Measurements from ENCODE around the gene BBS9. TPM values are rescaled to one million over a fixed set of nuclear protein-coding genes. Genes with fewer than 3 reads are reported as not detected.

The BBS9 gene
- polyA plus RNA-seq, 1 donor from 2014 or later = 9.8 TPM

- Histone ChIP-seq H2AFZ (ENCODE audit: low read depth, low read length) (no peak overlapping the region), H3K27me3 (ENCODE audit: insufficient read depth, low read depth, low read length) (no peaks in the 10 kb centered on the region), H3K36me3 (ENCODE audit: insufficient read depth, low read length) (no peaks in the 10 kb centered on the region), H3K9ac (ENCODE audit: low read length) (no peak overlapping the region), H3K27ac (ENCODE audit: low read length) (no peak overlapping the region), H3K4me3 (ENCODE audit: low read length) (no peak overlapping the region), H4K20me1 (ENCODE audit: insufficient read depth) (no peaks in the 10 kb centered on the region), H3F3A (ENCODE audit: insufficient read depth, low read length, poor library complexity, severe bottlenecking) (no peaks in the 10 kb centered on the region), H3K4me2 (ENCODE audit: low read length) (no peak overlapping the region), H3K9me2 (ENCODE audit: insufficient read depth, low read length) (no peaks in the 10 kb centered on the region), H3K79me2 (replicated peaks; ENCODE audit: insufficient read depth, low read length) (peaks cover 21% of the 10 kb centered on the region), H3K9me3 (ENCODE audit: low read length) (no peaks in the 10 kb centered on the region)
- TF ChIP-seq SMC3 (conservative IDR thresholded peaks at IDR 0.05; ENCODE audit: poor library complexity) (no peak), MXI1 (conservative IDR thresholded peaks at IDR 0.05; ENCODE audit: poor library complexity, severe bottlenecking) (no peak), CTCF (IDR thresholded peaks at IDR 0.05; ENCODE audit: poor library complexity, severe bottlenecking) (no peak), RAD21 (conservative IDR thresholded peaks at IDR 0.05) (no peak), REST (IDR thresholded peaks at IDR 0.05; ENCODE audit: borderline replicate concordance) (no peak), EZH2 (IDR thresholded peaks at IDR 0.05; ENCODE audit: borderline replicate concordance, insufficient read depth, low read length, poor library complexity, severe bottlenecking) (no peak), EP300 (conservative IDR thresholded peaks at IDR 0.05; ENCODE audit: poor library complexity, severe bottlenecking) (no peak), POLR2AphosphoS5 (IDR thresholded peaks at IDR 0.05) (no peak)
These were observed 17.8 kb upstream of the BBS9 start for GRCh38 chr7:33111614-33112013.

- H3K36me3 ChIP-seq (ENCODE audit: insufficient read depth, low read length) = no peaks in the 10 kb centered on the region
- H3K27me3 ChIP-seq (ENCODE audit: insufficient read depth, low read depth, low read length) = no peaks in the 10 kb centered on the region
- no peak for TF ChIP-seq POLR2AphosphoS5 (IDR thresholded peaks at IDR 0.05)
- no peak for TF ChIP-seq EZH2 (IDR thresholded peaks at IDR 0.05; ENCODE audit: borderline replicate concordance, insufficient read depth, low read length, poor library complexity, severe bottlenecking)
- TF ChIP-seq RAD21 (conservative IDR thresholded peaks at IDR 0.05) = no peak
- no peak for TF ChIP-seq SMC3 (conservative IDR thresholded peaks at IDR 0.05; ENCODE audit: poor library complexity)
- no peak for TF ChIP-seq TAF1 (IDR thresholded peaks at IDR 0.05; ENCODE audit: low read depth)
- no peak for TF ChIP-seq REST (IDR thresholded peaks at IDR 0.05; ENCODE audit: borderline replicate concordance)
- TF ChIP-seq EP300 (conservative IDR thresholded peaks at IDR 0.05; ENCODE audit: poor library complexity, severe bottlenecking) = no peak
- no peak for TF ChIP-seq CTCF (IDR thresholded peaks at IDR 0.05; ENCODE audit: poor library complexity, severe bottlenecking)
- TF ChIP-seq MXI1 (conservative IDR thresholded peaks at IDR 0.05; ENCODE audit: poor library complexity, severe bottlenecking) = no peak
- H3K27ac ChIP-seq (ENCODE audit: low read length) = no peak overlapping the region
- H3K4me2 ChIP-seq (ENCODE audit: low read length) = no peak overlapping the region
- no peaks in the 10 kb centered on the region for H3K9me2 ChIP-seq (ENCODE audit: insufficient read depth, low read length)
- H3K9me3 ChIP-seq (ENCODE audit: low read length) = no peaks in the 10 kb centered on the region
- no peak overlapping the region for H2AFZ ChIP-seq (ENCODE audit: low read depth, low read length)
- no peak overlapping the region for H3K4me3 ChIP-seq (ENCODE audit: low read length)
- no peaks in the 10 kb centered on the region for H3K79me2 ChIP-seq (replicated peaks; ENCODE audit: insufficient read depth, low read length)
- H3K9ac ChIP-seq (ENCODE audit: low read length) = no peak overlapping the region
- no peaks in the 10 kb centered on the region for H3F3A ChIP-seq (ENCODE audit: insufficient read depth, low read length, poor library complexity, severe bottlenecking)
- H4K20me1 ChIP-seq (ENCODE audit: insufficient read depth) = no peaks in the 10 kb centered on the region
These were observed 14.4 kb upstream of the BBS9 start for GRCh38 chr7:33114976-33115375.

Measured in neural cell (in vitro differentiated cells).